AG09309 (cell line): ENCODE results near the gene MTMR6.

Experiments
- DNase-seq: peaks from one replicate; pipeline ENCODE4 v3.0.0-alpha.2; 2010; ENCODE audit warnings: low read depth
- H3K4me3 ChIP-seq: 2 replicates; pipeline ENCODE4 v1.5.1; 2011; ENCODE audit warnings: mild to moderate bottlenecking, low read depth, low read length, moderate library complexity; ENCODE audit not compliant: control insufficient read depth
- CTCF ChIP-seq: IDR thresholded peaks from 2 replicates; pipeline ENCODE4 v1.5.1; 2011; ENCODE audit warnings: mild to moderate bottlenecking, low read depth, low read length, inconsistent platforms; ENCODE audit not compliant: insufficient read depth, control insufficient read depth; ENCODE audit errors: missing control alignments

Gene MTMR6

GRCh38 chr13:25244123-25244522, 43.2 kb downstream of the MTMR6 start:
- H3K4me3 ChIP-seq, result no peak overlapping the region
- no peak for DNase-seq
- TF ChIP-seq CTCF, result no peak

- DNase-seq, result no peak
- H3K4me3 ChIP-seq, result no peak overlapping the region
- TF ChIP-seq CTCF, result no peak
Measured at GRCh38 chr13:25242956-25243355, 44.3 kb downstream of the MTMR6 start.

- no peak for TF ChIP-seq CTCF
- DNase-seq, result no peak
- H3K4me3 ChIP-seq, result no peak overlapping the region
Measured at GRCh38 chr13:25241007-25241406, 46.3 kb downstream of the MTMR6 start.

- H3K4me3 ChIP-seq, result no peak overlapping the region
- TF ChIP-seq CTCF, result no peak
- DNase-seq, result no peak
Measured at GRCh38 chr13:25237083-25237482, 50.2 kb downstream of the MTMR6 start.

- H3K4me3 ChIP-seq, result no peak overlapping the region
- DNase-seq, result no peak
- TF ChIP-seq CTCF, result no peak
Measured at GRCh38 chr13:25233861-25234260, 53.4 kb downstream of the MTMR6 start.

GRCh38 chr13:25232937-25233515, 54.3 kb downstream of the MTMR6 start:
- DNase-seq, result peak; percentile 2
- no peak overlapping the region for H3K4me3 ChIP-seq
- TF ChIP-seq CTCF, result peak; percentile 46

- DNase-seq, result no peak
Measured at GRCh38 chr13:25231517-25231916, 55.8 kb downstream of the MTMR6 start.

More at GRCh38 chr13:25231517-25231916, 55.8 kb downstream of the MTMR6 start:
- H3K4me3 ChIP-seq, result no peak overlapping the region
- no peak for TF ChIP-seq CTCF
